PC-9 (cell line): ENCODE data around the gene MAP3K5.

ENCODE experiments used
- CTCF ChIP-seq: fragments of 200-600 bp; sonication (generic); conservative IDR thresholded peaks from 2 replicates; pipeline ENCODE4 v1.6.1; 2017; ENCODE audit warnings: mixed run types, antibody characterized with exemption, mild to moderate bottlenecking, moderate library complexity
- EZH2 ChIP-seq: fragments of 200-600 bp; sonication (generic); IDR thresholded peaks from 2 replicates; pipeline ENCODE4 v1.8.0; 2017; ENCODE audit warnings: antibody characterized with exemption, low read depth

- TF ChIP-seq CTCF (no peak), EZH2 (no peak)
Measured at GRCh38 chr6:136668571-136668970, 123.7 kb downstream of the MAP3K5 start.
